Globus pallidus (tissue), 1 donor: ENCODE measurements around the gene ALPK1.

Source experiments
- DNase-seq: peaks from one replicate; pipeline ENCODE4 v3.0.0-alpha.2; 2015; ENCODE audit warnings: low spot score

Gene ALPK1

GRCh38 chr4:112328734-112329130, 31.6 kb downstream of the ALPK1 start:
- no peak for DNase-seq

GRCh38 chr4:112329672-112330375, 32.7 kb downstream of the ALPK1 start:
- DNase-seq, result no peak

GRCh38 chr4:112330921-112331320, 33.8 kb downstream of the ALPK1 start:
- no peak for DNase-seq

- DNase-seq, result no peak
These were observed 35.2 kb downstream of the ALPK1 start for GRCh38 chr4:112332398-112332797.

- no peak for DNase-seq
These were observed 42.9 kb downstream of the ALPK1 start for GRCh38 chr4:112340023-112340422.

GRCh38 chr4:112341033-112341432, 43.9 kb downstream of the ALPK1 start:
- no peak for DNase-seq

- no peak for DNase-seq
These were observed 46.3 kb downstream of the ALPK1 start for GRCh38 chr4:112343330-112344080.

GRCh38 chr4:112348488-112349158, 51.5 kb downstream of the ALPK1 start:
- DNase-seq, result peak; percentile 66

GRCh38 chr4:112352736-112353135, 55.6 kb downstream of the ALPK1 start:
- DNase-seq, result no peak

- no peak for DNase-seq
These were observed 58.5 kb downstream of the ALPK1 start for GRCh38 chr4:112355662-112356061.

- DNase-seq, result no peak
These were observed 60.3 kb downstream of the ALPK1 start for GRCh38 chr4:112357453-112357852.

GRCh38 chr4:112357897-112358296, 60.7 kb downstream of the ALPK1 start:
- no peak for DNase-seq

- DNase-seq, result no peak
These were observed 61.2 kb downstream of the ALPK1 start for GRCh38 chr4:112358415-112358814.

- DNase-seq, result no peak
These were observed 62.0 kb downstream of the ALPK1 start for GRCh38 chr4:112358952-112359749.

GRCh38 chr4:112361181-112361791, 64.1 kb downstream of the ALPK1 start:
- no peak for DNase-seq

GRCh38 chr4:112370466-112370865, 73.3 kb downstream of the ALPK1 start:
- DNase-seq, result no peak

- no peak for DNase-seq
These were observed 74.2 kb downstream of the ALPK1 start for GRCh38 chr4:112371361-112371760.

- DNase-seq, result no peak
These were observed 77.7 kb downstream of the ALPK1 start for GRCh38 chr4:112374850-112375249.

- DNase-seq, result no peak
These were observed 80.0 kb downstream of the ALPK1 start for GRCh38 chr4:112377171-112377570.

GRCh38 chr4:112377594-112378242, 80.5 kb downstream of the ALPK1 start:
- DNase-seq, result no peak

GRCh38 chr4:112378243-112378620, 81.1 kb downstream of the ALPK1 start:
- DNase-seq, result no peak
